Measurements from ENCODE around the gene ARL6IP4.

- TF ChIP-seq, protein P1, sequence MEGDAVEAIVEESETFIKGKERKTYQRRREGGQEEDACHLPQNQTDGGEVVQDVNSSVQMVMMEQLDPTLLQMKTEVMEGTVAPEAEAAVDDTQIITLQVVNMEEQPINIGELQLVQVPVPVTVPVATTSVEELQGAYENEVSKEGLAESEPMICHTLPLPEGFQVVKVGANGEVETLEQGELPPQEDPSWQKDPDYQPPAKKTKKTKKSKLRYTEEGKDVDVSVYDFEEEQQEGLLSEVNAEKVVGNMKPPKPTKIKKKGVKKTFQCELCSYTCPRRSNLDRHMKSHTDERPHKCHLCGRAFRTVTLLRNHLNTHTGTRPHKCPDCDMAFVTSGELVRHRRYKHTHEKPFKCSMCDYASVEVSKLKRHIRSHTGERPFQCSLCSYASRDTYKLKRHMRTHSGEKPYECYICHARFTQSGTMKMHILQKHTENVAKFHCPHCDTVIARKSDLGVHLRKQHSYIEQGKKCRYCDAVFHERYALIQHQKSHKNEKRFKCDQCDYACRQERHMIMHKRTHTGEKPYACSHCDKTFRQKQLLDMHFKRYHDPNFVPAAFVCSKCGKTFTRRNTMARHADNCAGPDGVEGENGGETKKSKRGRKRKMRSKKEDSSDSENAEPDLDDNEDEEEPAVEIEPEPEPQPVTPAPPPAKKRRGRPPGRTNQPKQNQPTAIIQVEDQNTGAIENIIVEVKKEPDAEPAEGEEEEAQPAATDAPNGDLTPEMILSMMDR (IDR thresholded peaks at IDR 0.05) = no peak
- no peak for TF ChIP-seq EZH2phosphoT487 (IDR thresholded peaks at IDR 0.05)
- TF ChIP-seq EZH2 (IDR thresholded peaks at IDR 0.05) = no peak
These were observed 19.5 kb downstream of the ARL6IP4 start for GRCh38 chr12:122999986-123000420.

All from neural progenitor cell (in vitro differentiated cells).